Stromal cell of bone marrow (primary cell): ENCODE results near the gene ITGA5.
"Not testable (repeated sequence)": the region's sequence is repeated elsewhere in the genome, so short reads cannot be mapped to it uniquely, and the experiment has no call there.

Source experiments
- DNase-seq: peaks from one replicate; pipeline ENCODE4 v3.0.0-alpha.2; 2012; ENCODE audit warnings: low read depth

ITGA5 gene

GRCh38 chr12:54371328-54372112 is 47.5 kb downstream of the ITGA5 start:
- no peak for DNase-seq

GRCh38 chr12:54370171-54370730 is 48.8 kb downstream of the ITGA5 start:
- DNase-seq = peak; percentile 67

- no peak for DNase-seq
Observed at GRCh38 chr12:54369597-54370131, 49.4 kb downstream of the ITGA5 start.

DNA sequence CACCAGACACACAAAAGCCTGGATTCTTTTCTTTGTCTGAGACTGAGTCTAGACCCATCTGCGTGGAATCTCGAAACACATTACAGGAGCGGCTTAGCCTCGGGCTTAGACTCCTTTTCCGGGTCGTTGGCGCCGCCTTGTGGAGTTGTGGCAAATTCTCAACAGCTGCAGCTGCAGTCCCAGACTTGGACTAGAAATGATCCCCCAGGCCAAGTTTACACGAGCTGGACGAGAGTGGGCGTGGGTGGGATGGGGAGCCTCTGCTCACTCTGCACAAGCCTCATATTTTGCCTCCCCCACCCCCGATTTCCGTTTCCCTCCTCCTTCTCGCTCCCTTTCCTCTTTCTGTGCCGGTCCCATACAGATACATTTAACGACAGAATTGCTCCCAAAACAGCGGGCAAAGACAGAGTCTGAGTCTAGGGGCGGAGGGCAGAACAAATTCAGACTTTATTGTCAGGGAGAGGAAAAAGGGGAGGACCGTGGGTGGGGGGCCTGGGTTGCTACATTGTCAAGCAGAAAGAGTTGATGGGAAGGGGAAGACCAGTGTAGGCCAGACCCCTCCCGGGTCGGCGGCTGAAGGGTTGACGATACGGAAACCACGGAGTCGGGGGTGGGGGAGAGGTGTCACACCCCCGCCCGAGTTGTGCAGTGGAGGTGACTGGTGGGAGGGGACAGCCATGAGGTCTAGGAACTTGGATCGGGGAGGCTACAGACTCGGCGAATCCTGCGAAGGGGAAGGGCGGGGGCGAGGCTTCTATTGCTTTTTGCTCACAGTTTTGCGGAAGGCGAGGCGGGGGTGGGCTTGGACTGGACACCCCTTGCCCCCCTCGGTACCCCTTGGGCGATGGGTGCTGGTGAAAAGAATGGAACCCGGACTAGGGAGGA is 50.1 kb downstream of the ITGA5 start:
- DNase-seq = peak; percentile 78

DNA sequence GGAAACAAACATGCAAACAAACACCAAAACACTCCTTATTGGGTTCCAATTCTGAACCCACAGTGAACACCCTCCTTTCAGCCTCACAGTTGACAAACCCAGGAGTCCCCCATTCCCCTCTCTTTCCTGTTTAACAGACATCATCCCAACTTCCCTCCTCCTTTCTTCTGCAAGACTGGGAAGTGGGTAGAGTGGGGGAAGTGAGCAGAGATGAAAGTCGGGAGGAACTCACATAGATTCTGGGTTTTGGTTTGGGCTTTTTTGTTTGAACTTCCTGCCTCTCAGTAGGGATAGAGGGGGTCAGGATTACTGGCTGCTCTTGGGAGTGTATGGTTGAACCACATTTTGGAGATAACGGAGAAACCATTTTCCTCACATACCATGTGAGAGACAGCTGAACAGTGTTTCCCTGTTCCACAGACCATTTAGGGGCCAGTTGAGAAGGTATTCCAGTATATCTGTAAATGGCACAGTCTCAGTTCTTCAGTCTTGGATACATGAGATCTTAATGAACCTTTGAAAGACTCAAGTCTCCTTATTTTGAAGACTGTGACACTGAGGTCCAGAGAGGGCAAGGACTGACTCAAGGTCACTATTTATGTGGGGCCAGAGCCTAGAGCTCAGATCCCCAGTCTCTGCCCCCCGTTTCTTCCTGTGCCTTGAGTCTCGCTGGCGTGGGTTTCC is 50.9 kb downstream of the ITGA5 start:
- no peak for DNase-seq

DNA sequence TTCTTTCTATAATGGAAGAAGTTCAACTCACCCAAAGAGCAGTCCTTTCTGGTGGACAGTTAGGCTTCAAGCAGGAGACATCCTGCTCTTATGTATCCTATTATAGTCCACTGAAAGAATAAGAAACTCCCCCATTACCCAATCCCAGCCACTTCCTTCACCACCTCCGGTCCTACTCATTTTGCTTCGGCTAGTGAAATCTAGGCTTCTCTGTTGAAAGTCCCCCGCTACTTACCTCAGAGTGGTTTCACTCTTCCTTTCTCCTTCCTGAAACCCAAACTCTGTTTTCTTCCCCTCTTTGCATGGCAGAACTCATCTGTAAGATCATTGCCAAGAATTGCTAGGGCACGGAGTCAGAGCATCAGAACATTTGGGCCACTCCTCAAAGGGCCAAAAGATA is 54.7 kb downstream of the ITGA5 start, which contains the start of gene GPR84:
Gene GPR84 (minus strand): TSS at position 74 of the 400 bp plus-strand sequence. CDS start 635 bp downstream, outside the sequence.
- no peak for DNase-seq

DNA sequence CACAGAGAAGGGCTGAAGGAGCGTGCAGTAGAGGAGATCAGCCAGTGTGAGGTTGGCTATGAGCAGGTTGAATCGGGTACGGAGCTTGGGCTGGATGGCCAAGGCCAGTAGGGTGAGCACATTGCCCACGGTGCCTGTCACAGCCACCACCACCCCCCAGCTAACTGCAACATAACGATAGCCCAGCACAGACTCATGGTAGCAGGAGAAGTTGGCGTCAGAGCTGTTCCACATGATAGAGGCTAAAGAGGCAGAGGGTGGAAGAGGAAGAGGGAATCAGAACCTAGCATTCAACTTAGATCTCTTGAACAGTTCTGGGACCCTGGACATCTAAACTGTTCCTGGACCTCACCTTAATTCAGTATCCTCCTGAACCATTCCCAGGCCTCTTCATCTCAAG is 55.4 kb downstream of the ITGA5 start:
- DNase-seq = no peak

- no peak for DNase-seq
Observed at GRCh38 chr12:54363047-54363446, 56.0 kb downstream of the ITGA5 start.

GRCh38 chr12:54360717-54361456 is 58.2 kb downstream of the ITGA5 start:
- peak; percentile 60 for DNase-seq

DNA sequence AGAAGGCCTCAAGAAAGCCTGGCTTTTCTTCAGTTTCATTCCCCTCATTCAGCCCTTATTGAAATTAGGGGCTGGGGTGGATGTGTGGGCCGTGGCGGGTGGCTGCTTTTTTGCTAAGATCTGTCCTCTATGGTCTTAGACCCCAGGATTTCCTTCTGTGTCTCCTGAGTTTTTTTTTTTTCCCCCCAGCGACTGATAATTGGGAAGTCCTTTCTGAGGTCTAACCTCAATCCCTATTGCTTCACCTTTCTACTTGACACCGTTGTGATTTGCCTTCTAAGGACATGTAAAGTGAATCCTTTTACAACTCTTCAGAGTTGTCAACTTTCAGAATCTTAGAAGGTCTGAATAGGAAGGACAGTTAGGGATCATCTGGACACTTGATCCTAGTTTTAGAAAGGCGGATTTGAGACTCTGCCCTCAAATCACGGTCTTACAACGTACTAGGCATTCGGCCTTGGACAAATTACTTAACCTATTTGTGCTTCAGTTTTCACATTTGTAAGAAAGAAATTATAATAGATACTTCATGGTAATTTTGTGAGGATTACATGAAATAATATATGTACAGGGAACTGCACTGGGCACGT is 59.2 kb downstream of the ITGA5 start:
- no peak for DNase-seq

GRCh38 chr12:54358945-54359761 is 59.9 kb downstream of the ITGA5 start:
- DNase-seq = peak; percentile 99

GRCh38 chr12:54358191-54358944 is 60.7 kb downstream of the ITGA5 start:
- DNase-seq = no peak

- no peak for DNase-seq
Observed at GRCh38 chr12:54357506-54358190, 61.4 kb downstream of the ITGA5 start.

- DNase-seq = no peak
Observed at GRCh38 chr12:54356951-54357356, 62.1 kb downstream of the ITGA5 start.

- no peak for DNase-seq
Observed at GRCh38 chr12:54356228-54356627, 62.8 kb downstream of the ITGA5 start.

- no peak for DNase-seq
Observed at GRCh38 chr12:54355104-54355815, 63.8 kb downstream of the ITGA5 start.

- DNase-seq = not testable (repeated sequence)
Observed at GRCh38 chr12:54354271-54354670, 64.8 kb downstream of the ITGA5 start.
